GM23248 (cell line): ENCODE measurements around the gene STARD3. TPM values are rescaled to one million over a fixed set of nuclear protein-coding genes. Genes with fewer than 3 reads are reported as not detected.

Source experiments
- DNase-seq: peaks from one replicate; pipeline ENCODE4 v3.0.0-alpha.2; 2015
- H2AFZ ChIP-seq: fragments of 200-600 bp; sonication (generic); 2 replicates; pipeline ENCODE4 v1.6.1; 2016; ENCODE audit warnings: antibody characterized with exemption
- H3F3A ChIP-seq: fragments of 200-600 bp; sonication (generic); 2 replicates; pipeline ENCODE4 v1.6.1; 2016; ENCODE audit warnings: mild to moderate bottlenecking, antibody characterized with exemption, mixed run types; ENCODE audit not compliant: insufficient read depth
- H3K27ac ChIP-seq: fragments of 200-600 bp; sonication (generic); 2 replicates; pipeline ENCODE4 v1.5.1; 2016; ENCODE audit warnings: mild to moderate bottlenecking
- H3K27me3 ChIP-seq: fragments of 200-600 bp; sonication (generic); replicated peaks from 2 replicates; pipeline ENCODE4 v1.6.1; 2016; ENCODE audit warnings: mild to moderate bottlenecking; ENCODE audit not compliant: insufficient read depth
- H3K36me3 ChIP-seq: fragments of 200-600 bp; sonication (generic); 2 replicates; pipeline ENCODE4 v1.6.1; 2016; ENCODE audit warnings: low read depth, mild to moderate bottlenecking
- H3K4me1 ChIP-seq: fragments of 200-600 bp; sonication (generic); 2 replicates; pipeline ENCODE4 v1.6.1; 2016; ENCODE audit warnings: mild to moderate bottlenecking; ENCODE audit not compliant: insufficient read depth
- H3K4me2 ChIP-seq: fragments of 200-600 bp; sonication (generic); one replicate; pipeline ENCODE4 v1.6.1; 2016; ENCODE audit warnings: mild to moderate bottlenecking; ENCODE audit not compliant: unreplicated experiment
- H3K4me3 ChIP-seq: fragments of 200-600 bp; sonication (generic); 2 replicates; pipeline ENCODE4 v1.5.1; 2016; ENCODE audit warnings: mild to moderate bottlenecking
- H3K79me2 ChIP-seq: fragments of 200-600 bp; sonication (generic); 2 replicates; pipeline ENCODE4 v1.6.1; 2016; ENCODE audit warnings: mild to moderate bottlenecking; ENCODE audit not compliant: insufficient read depth
- H3K9ac ChIP-seq: fragments of 200-600 bp; sonication (generic); 2 replicates; pipeline ENCODE4 v1.6.1; 2016; ENCODE audit warnings: mild to moderate bottlenecking
- H3K9me2 ChIP-seq: fragments of 200-600 bp; sonication (generic); 2 replicates; pipeline ENCODE4 v1.6.1; 2016; ENCODE audit warnings: mixed run types, mild to moderate bottlenecking, moderate library complexity; ENCODE audit not compliant: insufficient read depth
- H3K9me3 ChIP-seq: fragments of 200-600 bp; sonication (generic); one replicate; pipeline ENCODE4 v1.6.1; 2017; ENCODE audit warnings: low read depth
- H4K20me1 ChIP-seq: fragments of 200-600 bp; sonication (generic); 2 replicates; pipeline ENCODE4 v1.6.0; 2016; ENCODE audit not compliant: insufficient read depth
- EZH2 ChIP-seq: fragments of 200-600 bp; sonication (generic); IDR thresholded peaks from 2 replicates; pipeline ENCODE4 v1.6.1; 2018; ENCODE audit warnings: antibody characterized with exemption, mild to moderate bottlenecking; ENCODE audit not compliant: insufficient read depth, poor library complexity, severe bottlenecking
- EZH2phosphoT487 ChIP-seq: fragments of 200-600 bp; sonication (generic); IDR thresholded peaks from 2 replicates; pipeline ENCODE4 v1.6.1; 2018; ENCODE audit warnings: antibody characterized with exemption, moderate library complexity, mild to moderate bottlenecking, low read depth; ENCODE audit not compliant: insufficient read depth
- WGBS, 2 experiments: methylation state at CpG; one replicate each; pipeline ENCODE4 v1.1.6; 2015 to 2017; ENCODE audit warnings: low lambda C conversion rate in 2 of 2, low coverage in 1 of 2; ENCODE audit errors: missing lambda C conversion rate in 2 of 2; 5-methylcytosine and 5-hydroxymethylcytosine counted together
- in situ Hi-C: fragments of 300-500 bp; cut with MboI; formaldehyde crosslinking; loops from 2 replicates; pipeline ENCODE4 v1.15.0; 2020
- polyA plus RNA-seq: library from polyadenylated mRNA; unstranded; fragments of >200 nt; fragmentation: Nextera tagmentation; extraction: Ambion mirVana; gene quantifications from 2 replicates; pipeline ENCODE4 v1.2.1, GENCODE V29; 2016
- total RNA-seq: library from RNA; depleted of rRNA; stranded (reverse); fragments of >200 nt; shearing (Covaris generic); gene quantifications from 2 replicates; pipeline ENCODE4 v1.2.3, GENCODE V29; 2014

The STARD3 gene
- total and polyA plus RNA-seq, 2 experiments from 2014 or later: 32.3 to 41.0 TPM

DNA sequence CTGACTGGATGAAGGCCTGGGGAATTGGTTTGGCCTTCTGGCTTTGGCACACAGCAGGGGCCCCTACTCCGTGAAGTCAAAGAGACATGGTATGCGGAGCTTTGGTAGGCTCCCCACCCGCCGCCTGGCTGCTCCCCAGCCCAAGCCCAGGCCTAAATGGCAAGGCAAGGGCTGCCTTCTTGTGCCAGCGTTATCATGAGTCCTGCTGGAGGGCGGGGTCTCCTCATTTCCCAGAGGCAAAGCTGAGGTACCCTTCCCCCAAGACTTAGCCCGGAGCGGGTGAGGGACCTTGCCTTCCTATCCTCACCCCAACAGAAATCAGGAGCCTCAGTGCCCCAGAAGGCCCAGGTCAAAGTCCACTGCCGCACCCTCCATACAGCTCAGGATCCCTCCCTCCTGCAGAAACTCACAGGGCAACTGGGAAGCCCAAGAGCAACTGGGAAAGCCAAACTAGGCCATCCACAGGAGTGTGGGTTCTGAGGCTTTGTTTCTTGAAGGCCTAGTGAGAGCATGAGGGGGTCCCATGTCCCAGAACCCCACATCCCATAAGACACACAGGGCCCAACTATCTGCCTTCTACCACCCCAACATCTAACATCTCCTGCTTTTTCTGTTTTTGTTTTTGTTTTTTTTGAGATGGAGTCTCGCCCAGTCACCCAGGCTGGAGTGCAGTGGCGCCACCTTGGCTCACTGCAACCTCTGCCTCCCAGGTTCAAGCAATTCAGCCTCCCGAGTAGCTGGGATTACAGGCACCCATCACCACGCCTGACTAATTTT is 41.6 kb downstream of the STARD3 start:
- no peaks in the 10 kb centered on the region for H3K9me2 ChIP-seq
- no peak overlapping the region for H3K4me3 ChIP-seq
- H3K4me1 ChIP-seq: no peaks in the 10 kb centered on the region
- no peak overlapping the region for H2AFZ ChIP-seq
- no peak for TF ChIP-seq EZH2
- no peak for TF ChIP-seq EZH2phosphoT487
- no peaks in the 10 kb centered on the region for H3K9me3 ChIP-seq
- H3K36me3 ChIP-seq: no peaks in the 10 kb centered on the region
- 84 to 86% methylated on average over 13 of the region's 13 CpGs for WGBS, 2 experiments
- H3F3A ChIP-seq: no peaks in the 10 kb centered on the region
- DNase-seq: no peak
- H3K9ac ChIP-seq: no peak overlapping the region
- in situ Hi-C loops: no loop called here
- H3K4me2 ChIP-seq: no peak overlapping the region
- H3K27ac ChIP-seq: no peak overlapping the region
- H3K79me2 ChIP-seq: no peaks in the 10 kb centered on the region
- no peaks in the 10 kb centered on the region for H3K27me3 ChIP-seq
- H4K20me1 ChIP-seq: no peaks in the 10 kb centered on the region

DNA sequence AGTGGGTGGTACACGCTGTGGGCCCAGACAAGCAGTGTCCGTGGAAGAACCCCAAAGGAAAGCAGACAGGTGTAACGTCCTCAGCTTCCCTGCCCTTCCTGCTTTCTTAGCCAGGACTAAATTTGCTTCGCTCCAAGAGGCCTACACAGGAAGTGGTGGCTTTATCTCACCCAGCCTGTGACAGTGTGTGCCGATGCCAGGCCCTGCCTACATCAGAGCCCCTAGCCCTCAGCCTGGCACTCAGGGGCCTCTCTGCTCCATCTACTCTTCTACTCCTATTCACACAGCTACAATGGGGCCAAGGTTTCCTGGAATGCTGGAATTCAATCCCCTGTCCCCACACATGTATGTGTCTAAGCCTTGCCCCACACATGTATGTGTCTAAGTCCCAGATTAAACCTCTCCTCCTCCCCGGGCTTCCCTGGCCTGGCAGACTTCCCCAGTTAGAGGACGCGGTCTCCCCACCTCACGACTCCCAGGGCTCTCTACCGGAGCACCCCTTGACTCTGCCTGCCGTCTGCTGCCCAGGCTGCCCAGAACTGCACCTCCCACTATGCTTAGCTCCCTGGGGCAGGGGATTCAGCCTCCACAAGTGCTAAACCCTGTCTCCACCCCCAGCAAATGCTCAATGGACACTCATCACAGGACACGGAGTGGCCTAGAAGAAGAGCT is 42.7 kb downstream of the STARD3 start:
- no peak overlapping the region for H3K4me2 ChIP-seq
- WGBS, 2 experiments: 78 to 80% methylated on average over 12 of the region's 12 CpGs
- no peaks in the 10 kb centered on the region for H3K27me3 ChIP-seq

DNA sequence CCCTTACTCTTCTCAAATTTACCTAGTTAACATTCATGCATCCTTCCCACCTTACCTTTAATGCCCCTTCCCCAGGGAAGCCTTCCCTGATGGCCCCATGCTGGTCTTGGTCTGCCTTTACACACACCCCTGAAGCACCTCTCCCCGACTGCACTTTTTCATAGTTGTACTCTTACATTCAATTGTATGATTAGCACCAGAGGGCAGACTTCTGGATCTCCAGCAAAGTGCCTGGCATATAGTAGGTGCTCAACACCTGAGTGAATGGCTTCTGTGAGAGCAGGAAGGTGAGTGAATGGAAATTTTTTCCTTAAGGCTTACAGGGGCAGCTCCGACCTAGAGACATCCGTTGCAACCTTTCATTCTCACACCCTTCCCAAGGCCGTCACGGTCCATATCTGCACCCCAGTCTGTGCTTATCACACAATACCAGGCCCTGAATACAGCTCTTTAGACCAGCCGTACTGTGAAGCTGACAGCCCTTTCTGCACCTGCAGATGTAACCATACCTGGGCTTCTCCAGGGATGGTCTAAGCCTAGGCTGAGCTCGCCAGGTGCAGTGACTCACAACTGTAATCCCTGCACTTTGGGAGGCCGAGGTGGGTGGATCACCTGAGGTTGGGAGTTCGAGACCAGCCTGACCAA is 46.5 kb downstream of the STARD3 start:
- no peak for DNase-seq
- 90 to 94% methylated on average over 9 of the region's 9 CpGs for WGBS, 2 experiments

More for the DNA sequence above, 42.7 kb downstream of the STARD3 start:
- H3K9me2 ChIP-seq: no peaks in the 10 kb centered on the region
- H3K4me1 ChIP-seq: no peaks in the 10 kb centered on the region
- no peaks in the 10 kb centered on the region for H3K36me3 ChIP-seq
- H3K9ac ChIP-seq: no peak overlapping the region
- H3K27ac ChIP-seq: no peak overlapping the region
- H3F3A ChIP-seq: no peaks in the 10 kb centered on the region
- in situ Hi-C loops: no loop called here
- no peak for TF ChIP-seq EZH2phosphoT487
- TF ChIP-seq EZH2: no peak
- H3K9me3 ChIP-seq: no peaks in the 10 kb centered on the region
- H4K20me1 ChIP-seq: no peaks in the 10 kb centered on the region
- no peaks in the 10 kb centered on the region for H3K79me2 ChIP-seq
- DNase-seq: no peak
- no peak overlapping the region for H3K4me3 ChIP-seq
- H2AFZ ChIP-seq: no peak overlapping the region

DNA sequence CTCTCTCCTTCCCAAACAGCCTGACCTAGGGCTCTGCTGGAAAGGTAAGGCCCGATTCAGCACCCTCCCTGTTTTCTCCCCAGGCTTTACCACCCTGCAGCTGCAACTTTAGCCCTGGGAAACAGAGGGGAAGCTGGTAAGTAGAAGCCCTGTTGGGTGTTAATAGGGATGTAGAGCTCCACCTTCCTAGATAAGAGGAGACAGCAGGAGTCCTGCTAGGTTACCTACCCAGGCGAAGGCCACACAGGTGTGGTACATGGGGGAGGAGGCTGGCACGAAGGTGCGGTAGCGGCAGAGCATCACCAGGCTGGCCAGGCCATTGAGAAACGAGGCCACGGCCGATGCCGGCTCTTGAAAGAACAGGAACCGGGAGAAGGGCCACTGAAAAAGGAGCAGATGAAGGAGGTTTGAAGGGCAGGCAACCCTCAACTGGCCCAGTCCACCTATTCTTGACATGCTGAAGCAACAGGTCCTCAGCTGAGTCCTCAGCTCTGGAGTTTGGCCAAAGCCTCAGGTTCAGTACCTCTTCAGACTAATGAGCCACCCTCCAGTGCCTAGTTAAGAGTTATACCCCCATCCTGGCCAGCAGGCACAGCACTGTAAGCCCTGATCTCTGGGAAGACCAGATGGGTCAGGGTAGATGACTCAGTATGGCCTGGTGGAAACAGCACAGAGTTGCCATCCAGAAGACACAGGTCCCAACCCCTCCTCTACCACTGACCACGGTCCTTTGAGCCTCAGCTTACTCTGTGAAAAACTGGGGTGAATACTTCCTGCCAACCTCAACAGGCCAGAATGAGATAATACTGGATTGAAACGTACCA is 47.6 kb downstream of the STARD3 start:
- 91% methylated on average over 12 of the region's 12 CpGs for WGBS, 2 experiments
- Histone ChIP-seq H3K9me2 (peaks cover 8% of the 10 kb centered on the region; the same call in 1 of the 2 replicates), H3K27me3 (no peaks in the 10 kb centered on the region), H4K20me1 (no peaks in the 10 kb centered on the region), H3K9ac (no peak overlapping the region), H3K36me3 (no peaks in the 10 kb centered on the region), H3K79me2 (no peaks in the 10 kb centered on the region), H3K4me1 (peaks cover 8% of the 10 kb centered on the region), H3K9me3 (no peaks in the 10 kb centered on the region), H3K4me2 (no peak overlapping the region), H3K4me3 (no peak overlapping the region), H3K27ac (no peak overlapping the region), H3F3A (peaks cover 22% of the 10 kb centered on the region), H2AFZ (no peak overlapping the region)
- no peak for DNase-seq
- TF ChIP-seq EZH2phosphoT487 (no peak), EZH2 (no peak)
- in situ Hi-C loops: no loop called here

More for the DNA sequence above, 46.5 kb downstream of the STARD3 start:
- Histone ChIP-seq H3K9me3 (no peaks in the 10 kb centered on the region), H3K9me2 (0 out of 2 replicates have a peak, but pooled peaks cover under 1% of the 10 kb centered on the region), H4K20me1 (no peaks in the 10 kb centered on the region), H3K27me3 (no peaks in the 10 kb centered on the region), H2AFZ (no peak overlapping the region), H3K79me2 (no peaks in the 10 kb centered on the region), H3K4me2 (no peak overlapping the region), H3F3A (peaks cover 12% of the 10 kb centered on the region), H3K36me3 (no peaks in the 10 kb centered on the region), H3K9ac (no peak overlapping the region), H3K27ac (no peak overlapping the region), H3K4me3 (no peak overlapping the region), H3K4me1 (peaks cover 1% of the 10 kb centered on the region; the same call in 1 of the 2 replicates)
- TF ChIP-seq EZH2phosphoT487 (no peak), EZH2 (no peak)
- in situ Hi-C loops: no loop called here
